ENCODE results near the gene STRN3.

- TF ChIP-seq EZH2phosphoT487 (IDR thresholded peaks at IDR 0.05; ENCODE audit: insufficient read depth, low read depth) (no peak), EZH2 (IDR thresholded peaks at IDR 0.05; ENCODE audit: insufficient read depth, poor library complexity, severe bottlenecking) (no peak)
Measured at GRCh38 chr14:30994681-30995620, 31.2 kb downstream of the STRN3 start.

All from GM23248 (cell line).